Measurements from ENCODE around the gene ZNF557.

ZNF557 gene

GRCh38 chr19:7074705-7075282 lies 5.3 kb downstream of the ZNF557 start:
- no peak for DNase-seq (ENCODE audit: low read depth in 2 of 2)

GRCh38 chr19:7076151-7076550 lies 6.6 kb downstream of the ZNF557 start:
- no peak for DNase-seq (ENCODE audit: low read depth in 2 of 2)

- DNase-seq (ENCODE audit: low read depth in 2 of 2) = no peak
Measured at GRCh38 chr19:7078008-7078407, 8.5 kb downstream of the ZNF557 start.

DNA sequence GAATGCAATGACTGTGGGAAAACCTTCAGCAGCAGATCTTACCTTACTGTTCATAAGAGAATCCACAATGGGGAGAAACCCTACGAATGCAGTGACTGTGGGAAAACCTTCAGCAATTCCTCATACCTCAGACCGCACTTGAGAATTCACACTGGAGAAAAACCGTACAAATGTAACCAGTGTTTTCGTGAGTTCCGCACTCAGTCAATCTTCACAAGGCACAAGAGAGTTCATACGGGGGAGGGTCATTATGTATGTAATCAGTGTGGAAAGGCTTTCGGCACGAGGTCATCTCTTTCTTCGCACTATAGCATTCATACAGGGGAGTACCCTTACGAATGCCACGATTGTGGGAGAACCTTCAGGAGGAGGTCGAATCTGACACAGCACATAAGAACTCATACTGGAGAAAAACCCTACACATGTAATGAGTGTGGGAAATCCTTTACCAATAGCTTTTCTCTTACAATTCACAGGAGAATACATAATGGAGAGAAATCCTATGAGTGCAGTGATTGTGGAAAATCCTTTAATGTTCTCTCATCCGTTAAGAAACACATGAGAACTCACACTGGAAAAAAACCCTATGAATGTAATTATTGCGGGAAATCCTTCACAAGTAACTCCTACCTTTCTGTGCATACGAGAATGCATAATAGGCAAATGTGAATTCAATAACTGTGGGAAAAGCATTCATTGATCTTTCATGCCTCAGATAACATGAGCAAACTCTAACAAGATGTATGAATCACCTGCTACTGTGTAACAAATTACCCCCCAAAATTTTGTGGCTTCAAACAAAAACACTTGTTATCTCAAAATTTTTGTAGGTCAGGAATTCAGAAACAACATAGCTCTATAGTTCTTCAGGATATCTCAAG lies 13.8 kb downstream of the ZNF557 start:
- no peak for DNase-seq (ENCODE audit: low read depth in 2 of 2)

GRCh38 chr19:7088999-7089398 lies 19.5 kb downstream of the ZNF557 start:
- no peak for DNase-seq (ENCODE audit: low read depth in 2 of 2)

GRCh38 chr19:7098096-7098495 lies 28.6 kb downstream of the ZNF557 start:
- DNase-seq (ENCODE audit: low read depth in 2 of 2) = no peak

DNA sequence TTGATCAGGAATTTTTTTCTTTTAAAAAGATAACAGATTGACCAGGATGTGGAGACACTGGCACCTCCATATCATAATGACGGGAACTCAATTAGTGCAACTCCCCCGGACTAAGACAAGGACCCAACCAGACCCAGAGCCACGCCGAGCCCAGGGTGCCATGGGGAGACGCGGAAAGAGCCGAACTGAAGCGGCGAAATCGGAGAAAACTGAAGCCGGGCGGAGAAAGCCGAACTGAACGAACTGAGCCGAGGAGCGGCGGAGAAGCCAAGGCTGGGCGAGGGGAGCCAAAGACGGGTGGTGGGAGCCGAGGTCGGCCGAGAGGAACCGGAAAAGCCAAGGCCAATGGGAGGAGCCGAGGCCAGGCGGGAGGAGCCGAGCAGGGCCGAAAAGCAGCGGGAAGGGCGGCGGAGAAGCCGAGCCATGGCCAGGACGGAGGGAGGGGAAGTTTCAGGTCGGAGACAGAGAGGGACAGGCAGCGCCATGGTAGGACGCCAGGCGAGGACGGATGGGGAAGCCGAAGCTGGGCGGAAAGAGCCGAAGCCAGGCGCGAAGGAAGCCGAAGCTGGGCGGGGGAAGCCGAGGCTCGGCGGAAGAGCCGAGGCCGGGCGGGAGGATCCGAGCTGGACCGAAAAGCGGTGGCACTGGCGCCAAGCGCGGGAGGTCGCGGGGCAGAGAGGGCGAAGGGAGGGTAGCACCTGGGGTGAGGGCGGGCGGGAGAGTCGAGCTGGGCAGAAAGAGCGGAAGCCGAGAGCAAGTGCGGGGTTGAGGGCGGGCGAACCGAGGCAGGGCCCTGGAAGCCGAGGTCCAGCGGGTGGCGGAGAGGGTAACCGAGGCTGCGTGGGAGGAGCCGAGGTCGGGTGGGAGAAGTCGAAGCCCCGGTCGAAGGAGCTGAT lies 29.4 kb downstream of the ZNF557 start:
- peak; percentile 62 to 79 for DNase-seq (ENCODE audit: low read depth in 2 of 2)

DNA sequence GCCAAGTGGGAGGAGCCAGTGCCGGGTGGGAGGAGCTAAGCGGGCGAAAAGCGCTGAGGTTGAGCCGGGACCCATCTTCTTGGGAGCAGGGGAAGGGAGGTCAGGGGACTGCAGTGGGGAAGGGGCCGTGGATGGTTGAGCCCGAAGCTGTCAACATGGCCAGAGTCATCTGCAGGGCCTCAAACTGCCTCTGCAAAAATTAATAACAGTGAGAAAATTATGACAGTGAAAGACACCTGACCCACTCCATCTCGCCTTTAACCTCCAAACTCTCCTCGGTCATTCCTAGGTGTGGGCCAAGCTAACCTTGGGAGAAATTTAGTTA lies 30.1 kb downstream of the ZNF557 start:
- DNase-seq (ENCODE audit: low read depth in 2 of 2) = no peak

GRCh38 chr19:7101498-7102253 lies 32.2 kb downstream of the ZNF557 start:
- DNase-seq (ENCODE audit: low read depth in 2 of 2) = no peak

- no peak for DNase-seq (ENCODE audit: low read depth in 2 of 2)
Measured at GRCh38 chr19:7104747-7105447, 35.4 kb downstream of the ZNF557 start.

DNA sequence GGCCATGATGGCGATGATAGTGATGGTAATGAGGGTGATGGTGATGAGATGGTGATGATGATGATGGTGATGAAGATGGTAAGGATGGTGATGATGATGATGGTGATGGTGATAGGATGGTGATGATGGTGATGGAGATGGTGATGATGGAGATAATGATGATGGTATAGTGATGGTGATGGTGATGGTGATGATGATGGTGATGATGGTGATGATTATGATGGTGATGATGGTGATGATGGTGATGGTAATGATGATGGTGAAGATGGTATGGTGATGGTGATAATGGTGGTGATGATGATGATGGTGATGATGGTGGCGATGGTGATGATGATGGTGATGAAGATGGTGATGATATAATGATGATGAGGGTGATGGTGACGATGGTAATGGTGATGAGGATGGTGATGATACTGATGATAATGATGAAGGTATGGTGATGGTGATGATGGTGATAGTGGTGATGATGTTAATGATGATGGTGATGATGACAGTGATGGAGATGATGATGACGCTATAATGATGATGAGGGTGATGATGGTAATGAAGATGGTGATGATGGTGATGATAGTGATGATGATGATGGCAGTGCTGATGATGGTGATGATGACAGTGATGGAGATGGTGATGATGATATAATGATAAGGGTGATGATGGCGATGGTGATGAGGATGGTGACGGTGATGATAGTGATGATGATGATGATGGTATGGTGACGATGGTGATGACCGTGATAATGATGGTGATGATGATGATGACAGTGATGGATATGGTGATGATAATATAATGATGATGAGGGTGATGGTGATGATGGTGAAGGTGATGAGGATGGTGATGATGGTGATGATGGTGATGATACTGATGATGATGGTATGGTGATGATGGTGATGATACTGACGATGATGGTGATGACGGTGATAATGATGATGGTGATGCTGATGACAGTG lies 37.5 kb downstream of the ZNF557 start:
- no peak for DNase-seq (ENCODE audit: low read depth in 2 of 2)

GRCh38 chr19:7109678-7110289 lies 40.3 kb downstream of the ZNF557 start:
- no peak for DNase-seq (ENCODE audit: low read depth in 2 of 2)

DNA sequence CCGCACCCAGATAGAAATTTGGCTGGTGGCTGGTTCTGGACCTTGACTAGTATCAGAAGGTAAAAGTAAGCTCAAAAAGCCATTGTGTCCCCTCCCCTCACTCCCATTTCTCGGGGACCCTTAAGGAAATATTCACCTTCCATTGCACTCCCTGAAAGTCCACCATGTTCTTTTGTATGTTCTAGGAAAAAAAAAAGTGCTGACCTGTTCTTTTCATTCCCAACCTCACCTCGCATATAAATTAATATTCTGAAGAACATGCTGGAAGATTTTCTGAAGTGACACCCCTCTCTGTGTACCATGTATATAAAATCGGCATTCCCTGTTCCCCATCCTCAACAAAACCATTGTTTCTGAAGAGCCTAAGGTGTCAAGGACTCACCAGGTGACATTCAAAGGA lies 43.2 kb downstream of the ZNF557 start:
- DNase-seq (ENCODE audit: low read depth in 2 of 2) = no peak

DNA sequence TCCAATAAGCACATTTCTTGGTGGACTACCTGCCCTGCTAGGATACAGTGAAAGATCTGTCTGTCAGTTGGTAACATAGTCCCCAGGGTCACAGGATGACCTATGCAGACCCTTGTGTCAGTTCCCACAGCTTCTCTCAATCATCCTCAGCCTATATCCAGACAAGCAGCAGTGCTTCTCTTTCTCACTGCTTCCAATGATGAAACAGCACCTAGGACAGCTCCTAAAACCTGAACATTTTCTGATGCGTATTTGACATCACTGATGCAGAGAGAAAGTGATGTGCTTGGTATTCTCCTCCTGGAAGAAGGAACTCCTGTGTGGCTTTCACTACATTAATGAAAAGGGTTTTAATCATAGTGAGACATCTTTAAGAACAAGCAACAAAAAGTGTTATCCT lies 43.7 kb downstream of the ZNF557 start:
- DNase-seq (ENCODE audit: low read depth in 2 of 2) = no peak

GRCh38 chr19:7115721-7116120 lies 46.2 kb downstream of the ZNF557 start:
- DNase-seq (ENCODE audit: low read depth in 2 of 2) = no peak

DNA sequence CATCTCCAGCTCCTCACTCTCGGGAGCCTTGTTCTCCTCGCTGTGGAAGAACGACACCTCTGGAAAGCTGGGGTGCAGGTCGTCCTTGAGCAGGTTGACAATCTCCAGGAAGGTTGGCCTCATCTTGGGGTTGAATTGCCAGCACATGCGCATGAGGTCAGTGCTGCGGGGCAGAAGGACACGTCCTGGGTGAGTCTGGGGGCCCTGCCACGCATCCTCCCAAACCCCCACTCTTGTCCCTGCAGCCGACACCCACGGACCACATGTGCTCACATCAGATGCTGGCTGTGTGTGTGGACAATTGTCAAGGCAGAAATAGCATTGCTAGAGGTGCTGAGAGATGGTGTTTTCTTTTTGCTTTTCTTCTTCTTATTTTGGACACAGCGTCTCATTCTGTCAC lies 47.7 kb downstream of the ZNF557 start:
- no peak for DNase-seq (ENCODE audit: low read depth in 2 of 2)

GRCh38 chr19:7119582-7119981 lies 50.1 kb downstream of the ZNF557 start:
- no peak for DNase-seq (ENCODE audit: low read depth in 2 of 2)

- DNase-seq (ENCODE audit: low read depth in 2 of 2) = no peak
Measured at GRCh38 chr19:7120499-7120898, 51.0 kb downstream of the ZNF557 start.

- no peak for DNase-seq (ENCODE audit: low read depth in 2 of 2)
Measured at GRCh38 chr19:7122701-7123100, 53.2 kb downstream of the ZNF557 start.

- no peak for DNase-seq (ENCODE audit: low read depth in 2 of 2)
Measured at GRCh38 chr19:7124782-7125181, 55.3 kb downstream of the ZNF557 start.

Measured in fibroblast of skin of left biceps (primary cell).